CD4-positive, alpha-beta T cell treated with Interferon gamma for 1 hour (primary cell): ENCODE results near the gene TMPRSS11D.

Experiments
- DNase-seq: peaks from one replicate; pipeline ENCODE4 v3.0.0-alpha.2; 2020

Gene TMPRSS11D

GRCh38 chr4:67884701-67885100 lies 899 bp upstream of the TMPRSS11D start:
- no peak for DNase-seq

- no peak for DNase-seq
These were observed 344 bp downstream of the TMPRSS11D start for GRCh38 chr4:67883458-67883857.

- no peak for DNase-seq
These were observed 2.8 kb downstream of the TMPRSS11D start for GRCh38 chr4:67880866-67881610.

GRCh38 chr4:67879486-67879885 lies 4.3 kb downstream of the TMPRSS11D start:
- no peak for DNase-seq

GRCh38 chr4:67877086-67877485 lies 6.7 kb downstream of the TMPRSS11D start:
- no peak for DNase-seq

- DNase-seq = no peak
These were observed 8.8 kb downstream of the TMPRSS11D start for GRCh38 chr4:67874986-67875385.

- no peak for DNase-seq
These were observed 10.7 kb downstream of the TMPRSS11D start for GRCh38 chr4:67873116-67873515.

GRCh38 chr4:67871867-67872266 lies 11.9 kb downstream of the TMPRSS11D start:
- no peak for DNase-seq

GRCh38 chr4:67869580-67870190 lies 14.1 kb downstream of the TMPRSS11D start:
- DNase-seq = no peak

GRCh38 chr4:67861513-67861912 lies 22.3 kb downstream of the TMPRSS11D start:
- no peak for DNase-seq

- no peak for DNase-seq
These were observed 30.5 kb downstream of the TMPRSS11D start for GRCh38 chr4:67853336-67853735.

- no peak for DNase-seq
These were observed 62.9 kb downstream of the TMPRSS11D start for GRCh38 chr4:67820903-67821302.

- DNase-seq = no peak
These were observed 73.8 kb downstream of the TMPRSS11D start for GRCh38 chr4:67810011-67810410.

- DNase-seq = no peak
These were observed 74.3 kb downstream of the TMPRSS11D start for GRCh38 chr4:67809502-67809901.

- no peak for DNase-seq
These were observed 87.0 kb downstream of the TMPRSS11D start for GRCh38 chr4:67796810-67797209.

- DNase-seq = no peak
These were observed 93.1 kb downstream of the TMPRSS11D start for GRCh38 chr4:67790721-67791120.

GRCh38 chr4:67787311-67787710 lies 96.5 kb downstream of the TMPRSS11D start:
- no peak for DNase-seq

GRCh38 chr4:67785528-67785927 lies 98.3 kb downstream of the TMPRSS11D start:
- no peak for DNase-seq

- no peak for DNase-seq
These were observed 104.2 kb downstream of the TMPRSS11D start for GRCh38 chr4:67779631-67780030.

- DNase-seq = no peak
These were observed 107.1 kb downstream of the TMPRSS11D start for GRCh38 chr4:67776746-67777145.
